Measurements from ENCODE around the gene CASP10.

DNA sequence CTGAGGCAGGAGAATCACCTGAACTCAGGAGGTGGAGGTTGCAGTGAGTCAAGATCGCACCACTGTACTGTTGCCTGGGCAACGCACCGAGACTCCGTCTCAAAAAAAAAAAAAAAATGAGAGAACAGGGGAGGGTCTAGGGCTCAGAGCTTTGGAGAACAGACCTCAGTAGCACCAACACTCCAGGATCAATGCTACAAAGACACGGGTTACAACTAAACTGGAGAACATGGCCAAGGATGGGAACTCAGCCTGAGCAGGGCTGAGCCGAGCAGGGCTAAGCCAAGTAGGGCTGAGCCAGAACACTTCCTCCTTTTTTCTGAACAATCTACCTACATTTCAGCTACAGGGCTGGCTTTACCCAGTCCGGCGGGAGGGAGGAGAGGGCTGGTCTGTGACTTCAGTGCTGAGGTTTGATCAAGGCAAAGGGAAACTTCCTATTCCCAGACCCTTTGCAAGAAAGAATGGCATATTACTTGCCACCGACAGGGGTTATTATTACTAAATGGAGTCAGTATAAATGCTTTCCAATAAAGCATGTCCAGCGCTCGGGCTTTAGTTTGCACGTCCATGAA is 74.5 kb downstream of the CASP10 start:
- TF ChIP-seq POLR2A (IDR thresholded peaks at IDR 0.05) = no peak
- TF ChIP-seq, protein P1, sequence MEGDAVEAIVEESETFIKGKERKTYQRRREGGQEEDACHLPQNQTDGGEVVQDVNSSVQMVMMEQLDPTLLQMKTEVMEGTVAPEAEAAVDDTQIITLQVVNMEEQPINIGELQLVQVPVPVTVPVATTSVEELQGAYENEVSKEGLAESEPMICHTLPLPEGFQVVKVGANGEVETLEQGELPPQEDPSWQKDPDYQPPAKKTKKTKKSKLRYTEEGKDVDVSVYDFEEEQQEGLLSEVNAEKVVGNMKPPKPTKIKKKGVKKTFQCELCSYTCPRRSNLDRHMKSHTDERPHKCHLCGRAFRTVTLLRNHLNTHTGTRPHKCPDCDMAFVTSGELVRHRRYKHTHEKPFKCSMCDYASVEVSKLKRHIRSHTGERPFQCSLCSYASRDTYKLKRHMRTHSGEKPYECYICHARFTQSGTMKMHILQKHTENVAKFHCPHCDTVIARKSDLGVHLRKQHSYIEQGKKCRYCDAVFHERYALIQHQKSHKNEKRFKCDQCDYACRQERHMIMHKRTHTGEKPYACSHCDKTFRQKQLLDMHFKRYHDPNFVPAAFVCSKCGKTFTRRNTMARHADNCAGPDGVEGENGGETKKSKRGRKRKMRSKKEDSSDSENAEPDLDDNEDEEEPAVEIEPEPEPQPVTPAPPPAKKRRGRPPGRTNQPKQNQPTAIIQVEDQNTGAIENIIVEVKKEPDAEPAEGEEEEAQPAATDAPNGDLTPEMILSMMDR (IDR thresholded peaks at IDR 0.05 in 4 of 5, conservative IDR thresholded peaks at IDR 0.05 in 1 of 5) = no peak

Measured in gastrocnemius medialis (tissue), 4 donors.